ENCODE results near the gene MOXD1.
"Not testable (repeated sequence)": the region's sequence is repeated elsewhere in the genome, so short reads cannot be mapped to it uniquely, and the experiment has no call there.

Gene MOXD1

GRCh38 chr6:132322398-132322797 is 78.9 kb downstream of the MOXD1 start:
- no peak overlapping the region for H3K4me3 ChIP-seq (ENCODE audit: low read length)
- H3K4me1 ChIP-seq (ENCODE audit: control insufficient read depth, insufficient read depth, low read length), result no peaks in the 10 kb centered on the region
- H3K36me3 ChIP-seq (ENCODE audit: control insufficient read depth, insufficient read depth, low read length), result no peaks in the 10 kb centered on the region
- H3K27me3 ChIP-seq (ENCODE audit: control insufficient read depth, insufficient read depth, low read length), result no peaks in the 10 kb centered on the region
- no peak overlapping the region for H3K9ac ChIP-seq (ENCODE audit: low read length)
- H3K27ac ChIP-seq (ENCODE audit: low read depth, low read length), result no peak overlapping the region

GRCh38 chr6:132320007-132320406 is 81.3 kb downstream of the MOXD1 start:
- H3K4me3 ChIP-seq (ENCODE audit: low read length), result no peak overlapping the region
- H3K9ac ChIP-seq (ENCODE audit: low read length), result no peak overlapping the region
- H3K4me1 ChIP-seq (ENCODE audit: control insufficient read depth, insufficient read depth, low read length), result no peaks in the 10 kb centered on the region
- no peaks in the 10 kb centered on the region for H3K36me3 ChIP-seq (ENCODE audit: control insufficient read depth, insufficient read depth, low read length)
- no peak overlapping the region for H3K27ac ChIP-seq (ENCODE audit: low read depth, low read length)
- no peaks in the 10 kb centered on the region for H3K27me3 ChIP-seq (ENCODE audit: control insufficient read depth, insufficient read depth, low read length)

DNA sequence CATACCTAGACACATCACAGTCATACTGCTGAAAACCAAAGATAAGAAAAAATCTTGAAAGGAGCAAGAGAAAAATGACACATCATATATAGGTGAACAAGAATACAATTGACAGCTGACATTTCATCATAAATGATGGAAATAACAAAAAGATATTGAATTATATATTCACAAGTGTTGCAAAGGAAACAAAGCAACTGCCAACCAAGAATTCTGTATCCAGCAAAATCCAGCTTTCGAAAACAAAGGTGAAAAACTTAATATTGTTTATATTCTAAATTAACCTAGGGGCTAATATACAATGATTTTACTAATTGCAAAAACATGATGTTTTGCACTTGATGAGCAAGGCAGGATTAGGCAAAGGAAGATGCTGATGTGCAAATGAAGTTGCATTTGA is 84.3 kb downstream of the MOXD1 start:
- H3K27ac ChIP-seq (ENCODE audit: low read depth, low read length), result no peak overlapping the region
- H3K27me3 ChIP-seq (ENCODE audit: control insufficient read depth, insufficient read depth, low read length), result no peaks in the 10 kb centered on the region
- H3K4me1 ChIP-seq (ENCODE audit: control insufficient read depth, insufficient read depth, low read length), result no peaks in the 10 kb centered on the region
- H3K9ac ChIP-seq (ENCODE audit: low read length), result no peak overlapping the region
- H3K36me3 ChIP-seq (ENCODE audit: control insufficient read depth, insufficient read depth, low read length), result no peaks in the 10 kb centered on the region
- no peak overlapping the region for H3K4me3 ChIP-seq (ENCODE audit: low read length)

- H3K27me3 ChIP-seq (ENCODE audit: control insufficient read depth, insufficient read depth, low read length), result no peaks in the 10 kb centered on the region
- no peaks in the 10 kb centered on the region for H3K4me1 ChIP-seq (ENCODE audit: control insufficient read depth, insufficient read depth, low read length)
- no peak overlapping the region for H3K27ac ChIP-seq (ENCODE audit: low read depth, low read length)
- H3K36me3 ChIP-seq (ENCODE audit: control insufficient read depth, insufficient read depth, low read length), result no peaks in the 10 kb centered on the region
- no peak overlapping the region for H3K9ac ChIP-seq (ENCODE audit: low read length)
- H3K4me3 ChIP-seq (ENCODE audit: low read length), result no peak overlapping the region
Measured at GRCh38 chr6:132314432-132314831, 86.8 kb downstream of the MOXD1 start.

GRCh38 chr6:132310921-132311320 is 90.4 kb downstream of the MOXD1 start:
- no peaks in the 10 kb centered on the region for H3K27me3 ChIP-seq (ENCODE audit: control insufficient read depth, insufficient read depth, low read length)
- H3K36me3 ChIP-seq (ENCODE audit: control insufficient read depth, insufficient read depth, low read length), result no peaks in the 10 kb centered on the region
- H3K4me3 ChIP-seq (ENCODE audit: low read length), result no peak overlapping the region
- H3K4me1 ChIP-seq (ENCODE audit: control insufficient read depth, insufficient read depth, low read length), result no peaks in the 10 kb centered on the region
- H3K27ac ChIP-seq (ENCODE audit: low read depth, low read length), result no peak overlapping the region
- H3K9ac ChIP-seq (ENCODE audit: low read length), result no peak overlapping the region

DNA sequence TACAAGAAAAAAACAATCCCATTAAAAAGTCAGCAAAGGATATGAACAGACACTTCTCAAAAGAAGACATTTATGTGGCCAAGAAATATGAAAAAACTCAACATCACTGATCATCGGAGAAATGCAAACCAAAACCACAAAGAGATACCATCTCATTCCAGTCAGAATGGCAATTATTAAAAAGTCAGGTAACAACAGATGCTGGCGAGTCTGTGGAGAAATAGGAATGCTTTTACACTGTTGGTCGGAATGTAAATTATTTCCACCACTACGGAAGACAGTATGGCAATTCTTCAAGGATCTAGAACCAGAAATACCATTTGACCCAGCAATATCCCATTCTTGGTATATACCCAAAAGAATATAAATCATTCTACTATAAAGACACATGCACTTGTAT is 91.1 kb downstream of the MOXD1 start:
- not testable (repeated sequence) for H3K36me3 ChIP-seq (ENCODE audit: control insufficient read depth, insufficient read depth, low read length); H3K27me3 ChIP-seq (ENCODE audit: control insufficient read depth, insufficient read depth, low read length); H3K4me1 ChIP-seq (ENCODE audit: control insufficient read depth, insufficient read depth, low read length); H3K27ac ChIP-seq (ENCODE audit: low read depth, low read length); H3K9ac ChIP-seq (ENCODE audit: low read length); H3K4me3 ChIP-seq (ENCODE audit: low read length)

DNA sequence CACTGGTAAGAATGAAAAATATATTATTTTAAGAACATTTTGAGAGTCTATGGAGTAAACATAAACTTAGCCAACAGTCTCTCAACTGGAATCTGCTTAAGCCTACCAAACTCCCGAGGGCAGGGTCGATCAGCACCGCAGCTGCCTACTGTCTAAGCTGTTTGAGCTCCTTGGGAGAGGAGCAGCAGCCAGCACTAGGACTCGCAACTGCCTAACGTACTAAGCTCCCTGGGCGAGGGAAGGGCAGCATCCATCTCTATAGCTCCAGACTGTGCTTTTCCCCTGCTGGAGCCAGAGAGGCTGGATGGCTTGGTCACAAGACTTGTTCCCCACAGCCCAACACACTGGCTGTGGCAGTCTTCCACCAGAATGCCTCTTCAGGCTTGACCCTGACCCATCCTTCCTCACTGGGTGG is 96.4 kb downstream of the MOXD1 start:
- Histone ChIP-seq H3K36me3 (ENCODE audit: control insufficient read depth, insufficient read depth, low read length) (no peaks in the 10 kb centered on the region), H3K4me1 (ENCODE audit: control insufficient read depth, insufficient read depth, low read length) (no peaks in the 10 kb centered on the region), H3K9ac (ENCODE audit: low read length) (no peak overlapping the region), H3K4me3 (ENCODE audit: low read length) (no peak overlapping the region), H3K27ac (ENCODE audit: low read depth, low read length) (no peak overlapping the region), H3K27me3 (ENCODE audit: control insufficient read depth, insufficient read depth, low read length) (no peaks in the 10 kb centered on the region)

DNA sequence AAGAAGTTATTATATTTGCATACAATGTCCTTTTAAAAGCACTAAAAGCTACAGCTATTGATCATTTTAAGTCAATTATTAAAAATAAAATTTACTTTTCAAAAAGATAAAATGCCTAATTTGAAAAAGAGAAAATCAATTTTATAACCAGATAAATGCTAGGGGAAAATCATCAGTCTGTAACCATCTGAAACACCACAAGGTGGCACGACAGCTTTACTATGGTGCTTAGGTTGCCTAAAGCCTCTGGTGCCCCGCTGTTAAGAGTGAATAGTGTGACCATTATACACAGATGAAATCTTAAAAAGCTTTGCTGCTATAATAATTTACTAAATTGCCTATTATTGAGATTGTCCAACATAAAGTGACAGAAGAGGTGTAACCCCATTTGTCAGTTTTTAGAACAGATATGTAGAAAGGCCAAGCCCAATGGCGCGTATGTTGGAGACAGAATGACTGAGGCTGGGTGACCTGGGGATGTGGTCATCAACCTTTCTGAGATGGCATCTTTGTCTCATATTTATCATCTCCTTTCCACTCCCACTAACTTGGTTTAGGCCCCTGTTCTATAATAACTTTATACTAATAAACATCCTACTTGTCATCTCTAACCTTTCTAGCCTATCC is 100.8 kb downstream of the MOXD1 start:
- Histone ChIP-seq H3K4me3 (ENCODE audit: low read length) (no peak overlapping the region), H3K9ac (ENCODE audit: low read length) (no peak overlapping the region), H3K4me1 (ENCODE audit: control insufficient read depth, insufficient read depth, low read length) (no peaks in the 10 kb centered on the region), H3K27ac (ENCODE audit: low read depth, low read length) (no peak overlapping the region), H3K36me3 (ENCODE audit: control insufficient read depth, insufficient read depth, low read length) (no peaks in the 10 kb centered on the region), H3K27me3 (ENCODE audit: control insufficient read depth, insufficient read depth, low read length) (no peaks in the 10 kb centered on the region)

DNA sequence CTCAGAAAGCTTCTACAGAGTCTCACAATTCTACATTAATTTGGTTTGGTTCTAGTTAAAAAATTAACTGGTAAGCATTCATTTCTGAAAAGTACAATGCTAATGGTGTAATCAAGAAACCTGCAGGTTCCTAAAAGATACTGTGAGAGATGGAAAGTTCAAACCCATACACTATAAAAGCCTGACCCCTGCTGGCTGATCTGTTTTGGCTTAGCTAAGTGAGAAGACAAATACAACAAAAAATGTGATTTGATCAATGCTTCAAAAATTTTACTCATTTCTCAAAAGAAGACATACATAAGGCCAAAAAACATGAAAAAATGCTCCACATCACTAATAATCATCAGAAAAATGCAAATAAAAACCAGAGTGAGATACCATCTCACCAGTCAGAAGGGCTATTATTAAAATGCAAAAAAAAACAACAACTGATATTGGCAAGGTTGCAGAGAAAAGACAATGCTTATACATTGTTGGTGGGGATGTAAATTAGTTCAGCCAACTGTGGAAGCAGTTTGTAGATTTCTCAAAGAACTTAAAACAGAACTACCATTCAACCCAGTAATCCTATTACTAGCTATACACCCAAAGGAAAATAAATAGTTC is 102.8 kb downstream of the MOXD1 start:
- Histone ChIP-seq H3K27me3 (ENCODE audit: control insufficient read depth, insufficient read depth, low read length) (no peaks in the 10 kb centered on the region), H3K27ac (ENCODE audit: low read depth, low read length) (no peak overlapping the region), H3K9ac (ENCODE audit: low read length) (no peak overlapping the region), H3K4me3 (ENCODE audit: low read length) (no peak overlapping the region), H3K4me1 (ENCODE audit: control insufficient read depth, insufficient read depth, low read length) (no peaks in the 10 kb centered on the region), H3K36me3 (ENCODE audit: control insufficient read depth, insufficient read depth, low read length) (no peaks in the 10 kb centered on the region)

DNA sequence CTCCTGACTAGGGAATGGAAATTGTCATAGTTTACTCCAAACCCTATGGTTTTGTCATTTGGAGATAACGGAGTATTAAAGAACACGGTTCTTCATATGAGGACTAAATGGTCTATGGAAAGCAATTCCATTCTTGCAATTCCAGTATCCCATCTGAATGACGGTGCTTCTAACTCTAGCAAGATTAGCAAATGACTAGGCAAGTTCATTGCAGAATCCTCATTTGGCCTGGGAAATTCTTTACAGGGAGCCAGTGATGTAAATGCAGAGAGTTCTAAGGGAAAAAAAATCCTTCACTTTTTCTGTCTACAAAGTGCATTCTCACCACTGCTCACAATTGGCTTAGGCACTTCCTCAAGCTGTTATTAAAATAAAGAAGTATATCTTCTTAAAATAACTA is 111.5 kb downstream of the MOXD1 start:
- no peak overlapping the region for H3K9ac ChIP-seq (ENCODE audit: low read length)
- no peaks in the 10 kb centered on the region for H3K27me3 ChIP-seq (ENCODE audit: control insufficient read depth, insufficient read depth, low read length)
- no peak overlapping the region for H3K27ac ChIP-seq (ENCODE audit: low read depth, low read length)
- H3K4me3 ChIP-seq (ENCODE audit: low read length), result no peak overlapping the region
- no peaks in the 10 kb centered on the region for H3K36me3 ChIP-seq (ENCODE audit: control insufficient read depth, insufficient read depth, low read length)
- no peaks in the 10 kb centered on the region for H3K4me1 ChIP-seq (ENCODE audit: control insufficient read depth, insufficient read depth, low read length)

- Histone ChIP-seq H3K4me3 (ENCODE audit: low read length) (no peak overlapping the region), H3K27ac (ENCODE audit: low read depth, low read length) (no peak overlapping the region), H3K9ac (ENCODE audit: low read length) (no peak overlapping the region), H3K36me3 (ENCODE audit: control insufficient read depth, insufficient read depth, low read length) (no peaks in the 10 kb centered on the region), H3K4me1 (ENCODE audit: control insufficient read depth, insufficient read depth, low read length) (no peaks in the 10 kb centered on the region), H3K27me3 (ENCODE audit: control insufficient read depth, insufficient read depth, low read length) (no peaks in the 10 kb centered on the region)
Measured at GRCh38 chr6:132287101-132287500, 114.2 kb downstream of the MOXD1 start.

- Histone ChIP-seq H3K4me3 (ENCODE audit: low read length) (no peak overlapping the region), H3K27me3 (ENCODE audit: control insufficient read depth, insufficient read depth, low read length) (no peaks in the 10 kb centered on the region), H3K4me1 (ENCODE audit: control insufficient read depth, insufficient read depth, low read length) (no peaks in the 10 kb centered on the region), H3K9ac (ENCODE audit: low read length) (no peak overlapping the region), H3K27ac (ENCODE audit: low read depth, low read length) (no peak overlapping the region), H3K36me3 (ENCODE audit: control insufficient read depth, insufficient read depth, low read length) (no peaks in the 10 kb centered on the region)
Measured at GRCh38 chr6:132286298-132287019, 114.8 kb downstream of the MOXD1 start.

Measured in rectal smooth muscle tissue (tissue), 1 donor.